SK-N-MC (cell line): ENCODE results near the gene LIG3.
"Not testable (repeated sequence)": the region's sequence is repeated elsewhere in the genome, so short reads cannot be mapped to it uniquely, and the experiment has no call there.

Experiments
- DNase-seq: peaks from one replicate; pipeline ENCODE4 v3.0.0-alpha.2; 2011; ENCODE audit warnings: low read depth, low spot score
- H3K27ac ChIP-seq: fragments of 200-600 bp; sonication (generic); 2 replicates; pipeline ENCODE4 v1.5.1; 2016; ENCODE audit warnings: mixed run types
- H3K36me3 ChIP-seq: fragments of 200-600 bp; sonication (generic); 2 replicates; pipeline ENCODE4 v1.6.1; 2017; ENCODE audit warnings: antibody characterized with exemption, low read length, mixed read lengths; ENCODE audit not compliant: insufficient read depth
- H3K4me3 ChIP-seq: fragments of 200-600 bp; sonication (generic); 2 replicates; pipeline ENCODE4 v1.5.1; 2016
- H3K9ac ChIP-seq: fragments of 200-600 bp; sonication (generic); 2 replicates; pipeline ENCODE4 v1.8.0; 2017; ENCODE audit warnings: mixed run types, mixed read lengths; ENCODE audit not compliant: insufficient read length
- H3K9me3 ChIP-seq: fragments of 200-600 bp; sonication (generic); 2 replicates; pipeline ENCODE4 v1.6.1; 2017; ENCODE audit warnings: low read depth, mild to moderate bottlenecking, antibody characterized with exemption, low read length, moderate library complexity, mixed read lengths
- EZH2 ChIP-seq: fragments of 200-600 bp; sonication (generic); IDR thresholded peaks from one replicate; pipeline ENCODE4 v1.6.1; 2017; ENCODE audit warnings: antibody characterized with exemption
- FOXP2 ChIP-seq: optimal IDR thresholded peaks from 2 replicates; pipeline ENCODE3; 2011; ENCODE audit warnings: mild to moderate bottlenecking, moderate library complexity; ENCODE audit not compliant: insufficient read depth; ENCODE audit errors: extremely low read length, control extremely low read depth
- POLR2AphosphoS5 ChIP-seq: IDR thresholded peaks from 2 replicates; pipeline ENCODE4 v1.6.1; 2012; ENCODE audit warnings: mild to moderate bottlenecking, low read depth, low read length, borderline replicate concordance

LIG3 gene

GRCh38 chr17:34980353-34980680 lies at the start of gene LIG3:
TSS of gene LIG3 (plus strand) at chr17:34980512. CDS start at chr17:34983006, 2,494 bp downstream.
- TF ChIP-seq POLR2AphosphoS5, result peak; percentile 75
- no peak for TF ChIP-seq FOXP2
- no peak for TF ChIP-seq EZH2
- peak; percentile 70 for DNase-seq
- Histone ChIP-seq H3K4me3 (peak within 1 kb of the TSS; percentile 88), H3K9ac (peak within 1 kb of the TSS; percentile 92), H3K27ac (peak within 1 kb of the TSS; percentile 69), H3K36me3 (peaks cover 12% of the 10 kb centered on the region; the same call in 1 of the 2 replicates), H3K9me3 (no peaks in the 10 kb centered on the region)

GRCh38 chr17:34950780-34951179 lies 29.5 kb upstream of the LIG3 start:
- H3K36me3 ChIP-seq, H3K4me3 ChIP-seq, DNase-seq, H3K9me3 ChIP-seq, H3K27ac ChIP-seq, H3K9ac ChIP-seq: not testable (repeated sequence)

GRCh38 chr17:34958438-34958837 lies 21.9 kb upstream of the LIG3 start:
- DNase-seq, result no peak
- TF ChIP-seq EZH2 (no peak), FOXP2 (no peak), POLR2AphosphoS5 (no peak)
- H3K4me3 ChIP-seq, result no peak overlapping the region
- no peak overlapping the region for H3K9ac ChIP-seq
- H3K36me3 ChIP-seq, result peaks cover 7% of the 10 kb centered on the region
- H3K27ac ChIP-seq, result no peak overlapping the region
- no peaks in the 10 kb centered on the region for H3K9me3 ChIP-seq

GRCh38 chr17:34961093-34961911 lies 19.0 kb upstream of the LIG3 start, which contains the start of the genes CCT6B and ZNF830:
TSS of gene CCT6B (minus strand) at chr17:34961460. CDS start at chr17:34961393, 67 bp downstream.
TSS of gene ZNF830 (plus strand) at chr17:34961540. CDS start at chr17:34961567, 27 bp downstream.
- H3K36me3 ChIP-seq, result peaks cover 34% of the 10 kb centered on the region
- peak within 1 kb of the TSS; percentile 90 for H3K27ac ChIP-seq
- peak; percentile 74 for DNase-seq
- peak within 1 kb of the TSS; percentile 91 for H3K4me3 ChIP-seq
- TF ChIP-seq FOXP2 (no peak), POLR2AphosphoS5 (peak; percentile 95), EZH2 (no peak)
- no peaks in the 10 kb centered on the region for H3K9me3 ChIP-seq
- peak within 1 kb of the TSS; percentile 91 for H3K9ac ChIP-seq

GRCh38 chr17:34974179-34974578 lies 6.1 kb upstream of the LIG3 start:
- TF ChIP-seq POLR2AphosphoS5 (no peak), FOXP2 (no peak), EZH2 (no peak)
- no peak for DNase-seq
- H3K36me3 ChIP-seq, result no peaks in the 10 kb centered on the region

GRCh38 chr17:34974794-34975785 lies 5.2 kb upstream of the LIG3 start:
- no peak for TF ChIP-seq POLR2AphosphoS5
- TF ChIP-seq FOXP2, result no peak
- TF ChIP-seq EZH2, result no peak
- DNase-seq, result no peak
- Histone ChIP-seq H3K27ac (no peak overlapping the region), H3K4me3 (no peak overlapping the region), H3K9me3 (no peaks in the 10 kb centered on the region), H3K9ac (no peak overlapping the region), H3K36me3 (no peaks in the 10 kb centered on the region)

More at GRCh38 chr17:34974179-34974578, 6.1 kb upstream of the LIG3 start:
- Histone ChIP-seq H3K27ac (no peak overlapping the region), H3K9me3 (no peaks in the 10 kb centered on the region), H3K9ac (no peak overlapping the region), H3K4me3 (no peak overlapping the region)

- no peak for DNase-seq
- no peaks in the 10 kb centered on the region for H3K9me3 ChIP-seq
- no peak overlapping the region for H3K9ac ChIP-seq
- H3K27ac ChIP-seq, result no peak overlapping the region
- H3K36me3 ChIP-seq, result peaks cover 10% of the 10 kb centered on the region; the same call in 1 of the 2 replicates
- H3K4me3 ChIP-seq, result peak overlapping the region; percentile 88; the same call in 1 of the 2 replicates
- TF ChIP-seq FOXP2 (no peak), POLR2AphosphoS5 (no peak), EZH2 (no peak)
These were observed 1.2 kb upstream of the LIG3 start for GRCh38 chr17:34979153-34979552.
